ENCODE results near the gene KCNJ5.

KCNJ5 gene

DNA sequence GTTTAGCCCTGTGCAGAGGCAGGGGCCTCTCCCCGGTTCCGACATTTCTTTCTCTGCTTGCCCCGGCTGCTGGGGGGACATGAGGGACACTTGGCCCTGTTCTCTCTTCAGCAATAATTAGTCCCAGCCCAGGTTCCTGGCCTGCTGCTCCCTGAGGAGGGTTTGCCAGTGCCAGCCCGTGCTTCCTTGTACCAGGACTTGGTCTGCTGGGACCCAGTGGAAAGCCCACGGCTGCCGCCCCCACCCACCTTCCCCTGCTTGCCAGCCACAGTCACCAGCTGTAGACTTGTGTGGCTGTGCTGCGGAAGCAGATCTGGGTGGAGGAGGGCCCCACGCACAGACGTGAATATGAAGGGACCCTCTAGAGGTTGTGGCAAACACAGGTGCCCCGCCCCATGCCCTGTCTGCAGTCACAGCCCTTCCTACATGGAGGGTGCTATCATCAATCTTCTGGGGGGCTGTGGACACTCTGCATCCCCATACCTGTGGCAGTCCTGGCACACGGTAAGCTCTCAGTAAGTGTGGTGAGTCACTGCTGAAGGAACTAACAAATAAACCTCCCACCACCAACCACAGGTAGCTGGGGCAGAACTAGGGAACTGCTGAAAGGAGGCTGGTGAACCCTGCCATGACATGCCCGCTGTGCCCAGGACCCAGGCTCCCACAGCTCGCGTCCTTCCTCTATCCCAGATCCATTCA is 50.6 kb downstream of the KCNJ5 start:
- no peak for DNase-seq (ENCODE audit: low read depth)
- H3K4me3 ChIP-seq (ENCODE audit: low read depth, low read length), result no peak overlapping the region

DNA sequence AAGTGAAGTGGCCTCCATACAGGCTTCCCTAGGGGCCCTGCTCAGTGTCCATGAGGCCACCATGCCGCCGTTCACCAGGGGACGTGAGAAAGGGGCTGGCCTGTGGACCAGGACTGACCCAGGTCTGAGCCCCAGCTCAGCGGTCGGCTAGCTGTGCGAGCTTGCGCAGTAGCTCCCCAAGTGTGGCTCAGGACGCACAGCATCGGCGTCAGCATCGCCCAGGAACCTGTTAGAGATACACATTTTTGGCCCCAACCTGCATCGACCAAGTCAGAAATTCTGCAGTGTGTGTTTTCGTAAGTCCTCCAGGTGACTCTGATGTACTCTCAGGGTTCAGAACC is 51.1 kb downstream of the KCNJ5 start:
- no peak for DNase-seq (ENCODE audit: low read depth)
- no peak overlapping the region for H3K4me3 ChIP-seq (ENCODE audit: low read depth, low read length)

- no peak within 1 kb of the TSS for H3K4me3 ChIP-seq (ENCODE audit: low read depth, low read length)
- no peak for DNase-seq (ENCODE audit: low read depth)
These were observed 51.8 kb downstream of the KCNJ5 start, which contains the start of gene TP53AIP1 for GRCh38 chr11:128942817-128943427. TP53AIP1 (minus strand) TSS chr11:128942871; CDS start chr11:128937818, 5,053 bp downstream.

DNA sequence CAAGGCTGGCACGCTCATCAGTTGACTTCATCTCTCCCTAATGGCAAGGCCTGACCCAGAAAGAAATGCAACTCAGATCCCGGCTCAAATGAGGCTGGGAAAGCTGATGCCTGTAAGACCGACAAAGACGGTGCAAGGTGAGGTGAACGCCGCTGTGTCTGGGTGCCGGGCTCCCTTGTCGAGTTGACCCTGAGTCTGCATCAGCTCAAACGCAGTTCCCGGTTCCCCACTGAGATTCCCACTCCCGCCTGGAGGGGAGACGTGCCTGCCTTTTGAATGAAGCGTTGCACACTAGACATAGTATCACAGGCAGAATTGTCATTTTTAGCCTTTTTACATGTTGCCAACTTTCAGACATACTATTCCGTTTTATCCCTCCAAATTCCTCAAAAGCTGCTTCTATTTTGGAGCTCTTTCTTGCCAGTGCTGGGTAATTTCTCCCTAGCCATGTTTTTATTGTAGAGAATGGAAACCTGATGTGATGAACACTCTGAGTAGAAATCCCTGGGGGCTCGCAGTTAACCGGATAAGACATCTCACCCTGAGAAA is 52.3 kb downstream of the KCNJ5 start:
- no peak overlapping the region for H3K4me3 ChIP-seq (ENCODE audit: low read depth, low read length)
- DNase-seq (ENCODE audit: low read depth), result no peak

DNA sequence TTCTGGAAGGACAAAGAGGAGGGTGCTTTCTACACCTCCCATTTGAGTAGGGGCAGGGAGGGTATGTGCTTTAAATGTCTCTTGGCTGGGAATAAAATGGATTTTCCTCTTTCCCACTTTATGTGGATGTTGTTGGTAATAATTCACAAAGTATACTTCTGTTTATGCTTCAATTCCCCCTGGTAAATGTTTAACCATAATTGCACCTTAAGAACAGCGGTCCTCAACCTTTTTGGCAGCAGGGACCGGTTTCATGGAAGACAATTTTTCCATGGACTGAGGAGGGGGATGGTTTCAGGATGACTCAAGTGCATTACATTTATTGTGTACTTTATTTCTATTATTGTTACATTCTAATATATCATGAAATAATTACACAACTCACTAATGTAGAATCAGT is 55.5 kb downstream of the KCNJ5 start:
- no peak overlapping the region for H3K4me3 ChIP-seq (ENCODE audit: low read depth, low read length)
- no peak for DNase-seq (ENCODE audit: low read depth)

GRCh38 chr11:128947773-128948172 is 56.6 kb downstream of the KCNJ5 start:
- DNase-seq (ENCODE audit: low read depth), result no peak

DNA sequence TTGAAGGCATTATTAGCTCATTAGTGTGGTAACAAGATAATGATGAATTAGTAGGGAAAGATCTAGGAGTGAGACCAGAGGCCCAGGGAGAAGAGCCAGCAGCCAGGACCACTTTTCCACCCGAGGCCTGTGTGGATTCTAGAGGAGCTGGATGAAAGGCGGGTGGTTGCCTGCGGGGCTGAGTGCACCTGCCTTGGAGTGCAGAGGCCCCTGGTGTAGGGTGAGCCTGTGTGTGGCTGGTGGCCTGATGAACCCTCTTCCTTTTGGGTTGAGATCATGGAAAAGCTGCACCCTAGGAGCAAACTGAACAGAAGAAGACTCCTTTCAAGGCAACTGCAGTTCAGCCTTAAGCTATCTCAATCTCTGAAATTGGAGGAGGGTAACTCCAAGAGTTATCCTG is 57.4 kb downstream of the KCNJ5 start:
- no peak overlapping the region for H3K4me3 ChIP-seq (ENCODE audit: low read depth, low read length)

More at GRCh38 chr11:128947773-128948172, 56.6 kb downstream of the KCNJ5 start:
- no peak overlapping the region for H3K4me3 ChIP-seq (ENCODE audit: low read depth, low read length)

DNA sequence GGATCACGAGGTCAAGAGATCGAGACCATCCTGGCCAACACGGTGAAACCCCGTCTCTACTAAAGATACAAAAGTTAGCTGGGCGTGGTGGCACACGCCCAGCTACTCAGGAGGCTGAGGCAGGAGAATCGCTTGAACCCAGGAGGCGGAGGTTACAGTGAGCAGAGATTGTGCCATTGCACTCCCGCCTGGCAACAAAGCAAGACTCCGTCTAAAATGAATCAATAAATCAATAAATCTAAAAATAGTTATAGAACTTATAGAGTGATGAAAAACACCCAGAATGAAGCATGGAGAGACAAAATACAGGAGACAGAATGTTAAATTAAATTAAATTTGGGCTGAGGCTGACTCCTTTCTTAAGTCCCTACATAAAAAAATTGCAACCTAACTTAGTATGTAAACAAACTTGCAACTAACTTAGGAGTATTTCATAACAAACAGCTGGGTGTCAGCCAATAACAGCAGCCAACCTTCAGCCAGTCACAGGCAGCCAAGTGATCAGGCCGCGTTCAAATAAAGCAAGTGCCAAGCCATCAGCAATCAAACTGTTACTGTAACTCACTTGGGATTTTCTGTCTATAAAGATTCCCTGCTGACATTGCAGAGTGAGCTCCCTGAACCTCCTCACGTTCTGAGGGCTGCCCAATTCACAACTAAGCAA is 58.8 kb downstream of the KCNJ5 start:
- DNase-seq (ENCODE audit: low read depth), result no peak
- no peak overlapping the region for H3K4me3 ChIP-seq (ENCODE audit: low read depth, low read length)

More for the DNA sequence above, 57.4 kb downstream of the KCNJ5 start:
- DNase-seq (ENCODE audit: low read depth), result no peak

DNA sequence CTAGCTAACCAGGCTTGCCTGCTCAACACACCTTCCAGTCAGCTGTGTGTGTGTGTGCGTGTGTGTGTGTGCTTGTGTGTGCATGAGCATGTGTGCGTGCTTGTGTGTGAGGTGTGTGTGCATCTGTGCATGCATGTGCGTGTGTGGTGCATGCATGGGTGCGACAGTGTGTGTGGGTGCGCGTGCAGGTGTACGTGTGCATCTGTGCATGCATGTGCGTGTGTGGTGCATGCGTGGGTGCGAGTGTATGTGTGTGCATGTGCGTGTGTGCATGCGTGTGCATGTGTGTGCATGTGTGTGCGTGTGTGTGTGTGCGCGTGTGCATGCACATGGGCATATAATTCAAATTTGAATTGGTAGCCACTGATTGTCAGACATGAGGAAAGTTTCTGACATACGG is 62.0 kb downstream of the KCNJ5 start:
- no peak for DNase-seq (ENCODE audit: low read depth)
- no peak overlapping the region for H3K4me3 ChIP-seq (ENCODE audit: low read depth, low read length)

DNA sequence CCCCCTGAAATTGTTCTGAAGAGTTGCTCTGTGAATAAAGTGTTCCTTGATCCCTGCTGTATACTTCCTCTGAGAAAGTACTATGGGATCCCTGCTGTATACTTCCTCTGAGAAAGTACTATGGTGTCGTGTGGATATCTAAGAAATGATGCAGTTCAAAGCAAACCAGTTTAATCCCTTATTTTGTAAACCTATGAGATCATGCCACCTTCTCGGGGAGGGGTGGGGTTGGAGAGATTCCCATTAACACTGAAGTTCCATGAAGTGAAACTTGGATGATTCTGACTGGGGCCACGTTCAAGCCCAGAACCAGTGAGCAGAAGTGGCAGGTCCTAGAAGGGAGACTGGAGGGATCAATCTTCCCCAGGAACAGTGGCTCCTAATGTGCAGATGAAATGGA is 64.5 kb downstream of the KCNJ5 start:
- no peak for DNase-seq (ENCODE audit: low read depth)
- no peak overlapping the region for H3K4me3 ChIP-seq (ENCODE audit: low read depth, low read length)

GRCh38 chr11:128956401-128957201 is 65.4 kb downstream of the KCNJ5 start:
- DNase-seq (ENCODE audit: low read depth), result no peak
- no peak overlapping the region for H3K4me3 ChIP-seq (ENCODE audit: low read depth, low read length)

- DNase-seq (ENCODE audit: low read depth), result no peak
- no peak overlapping the region for H3K4me3 ChIP-seq (ENCODE audit: low read depth, low read length)
These were observed 66.0 kb downstream of the KCNJ5 start for GRCh38 chr11:128957202-128957482.

GRCh38 chr11:128961645-128962044 is 70.5 kb downstream of the KCNJ5 start:
- no peak overlapping the region for H3K4me3 ChIP-seq (ENCODE audit: low read depth, low read length)
- no peak for DNase-seq (ENCODE audit: low read depth)

GRCh38 chr11:128962896-128963295 is 71.7 kb downstream of the KCNJ5 start:
- H3K4me3 ChIP-seq (ENCODE audit: low read depth, low read length), result no peak overlapping the region
- DNase-seq (ENCODE audit: low read depth), result no peak

- no peak for DNase-seq (ENCODE audit: low read depth)
- no peak overlapping the region for H3K4me3 ChIP-seq (ENCODE audit: low read depth, low read length)
These were observed 72.7 kb downstream of the KCNJ5 start for GRCh38 chr11:128963744-128964325.

DNA sequence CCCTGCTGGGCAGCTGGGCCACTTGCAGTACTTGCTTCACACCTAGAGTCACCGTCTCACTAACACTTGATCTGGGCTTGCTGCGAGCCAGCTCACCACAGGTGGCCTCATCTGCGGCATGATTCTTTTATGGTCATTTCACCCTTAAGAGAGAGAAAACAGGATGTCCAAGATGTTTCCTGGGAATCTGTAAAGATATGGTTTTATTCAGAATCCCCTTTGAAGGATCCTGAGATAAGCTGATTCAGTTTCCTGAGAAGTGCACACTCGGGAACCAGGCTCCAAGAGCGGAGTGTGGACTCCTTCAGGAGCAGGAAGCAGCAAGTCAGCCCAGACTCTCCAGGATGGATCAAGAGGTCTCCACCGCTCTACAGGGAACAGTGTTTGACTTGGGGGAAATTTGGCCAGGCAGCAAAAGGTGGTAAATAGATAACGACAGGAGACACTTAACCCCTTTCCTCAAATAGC is 73.3 kb downstream of the KCNJ5 start:
- no peak overlapping the region for H3K4me3 ChIP-seq (ENCODE audit: low read depth, low read length)
- no peak for DNase-seq (ENCODE audit: low read depth)

DNA sequence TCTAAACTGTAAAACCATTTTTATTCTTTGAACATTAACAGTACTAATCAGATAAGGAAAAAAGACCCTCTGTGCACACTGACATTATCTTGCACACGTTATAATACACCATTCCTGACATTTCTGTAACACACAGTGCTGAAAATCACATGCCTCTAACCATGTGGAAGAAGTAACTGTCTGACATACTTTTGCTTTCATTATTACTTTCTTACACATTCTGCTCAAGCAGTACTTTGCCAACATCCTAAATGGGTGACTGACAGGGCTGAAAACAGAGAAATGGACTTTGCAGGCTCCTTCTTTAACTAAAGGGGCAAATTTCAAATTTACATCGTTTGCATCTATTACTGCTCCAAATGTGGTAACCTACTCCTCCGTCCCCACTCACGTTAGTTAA is 74.3 kb downstream of the KCNJ5 start:
- no peak for DNase-seq (ENCODE audit: low read depth)
- no peak overlapping the region for H3K4me3 ChIP-seq (ENCODE audit: low read depth, low read length)

GRCh38 chr11:128967578-128967977 is 76.4 kb downstream of the KCNJ5 start:
- no peak for DNase-seq (ENCODE audit: low read depth)
- H3K4me3 ChIP-seq (ENCODE audit: low read depth, low read length), result no peak overlapping the region

DNA sequence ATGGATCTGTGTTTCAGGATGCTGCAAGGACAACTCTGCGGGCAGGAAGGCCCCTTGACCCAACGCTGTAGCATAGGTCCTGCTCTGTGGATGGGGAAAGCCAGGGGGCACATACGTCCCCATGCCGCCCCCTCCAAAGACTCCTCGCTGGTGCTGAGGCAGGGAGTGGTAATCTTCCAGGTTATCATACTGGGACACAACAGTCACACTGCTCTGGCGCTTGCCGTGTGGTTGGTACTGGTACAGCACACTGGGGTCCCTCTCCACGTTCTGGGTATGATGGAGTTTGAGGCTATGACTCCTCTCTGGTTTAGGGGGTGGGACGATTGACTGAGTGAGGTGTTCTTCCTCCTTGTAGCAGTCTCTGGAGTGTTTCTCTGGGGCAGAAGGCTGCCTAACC is 77.8 kb downstream of the KCNJ5 start:
- DNase-seq (ENCODE audit: low read depth), result no peak
- no peak overlapping the region for H3K4me3 ChIP-seq (ENCODE audit: low read depth, low read length)
